Embryonic facial prominence (tissue), 1 donor: ENCODE measurements around the gene CDC23.
"Not testable (repeated sequence)": the region's sequence is repeated elsewhere in the genome, so short reads cannot be mapped to it uniquely, and the experiment has no call there.

Source experiments
- DNase-seq: peaks from one replicate; pipeline ENCODE4 v3.0.0-alpha.2; 2016; ENCODE audit errors: extremely low spot score

CDC23 gene

GRCh38 chr5:138213161-138214029 is at the start of gene CDC23:
Gene CDC23, minus strand, starts transcription at chr5:138213323. Its CDS starts 11 bp downstream, at chr5:138213312.
- DNase-seq, result peak; percentile 93

- DNase-seq, result no peak
These were observed 45.7 kb upstream of the CDC23 start for GRCh38 chr5:138258704-138259292.

GRCh38 chr5:138257583-138257982 is 44.5 kb upstream of the CDC23 start:
- DNase-seq, result no peak

GRCh38 chr5:138252944-138253343 is 39.8 kb upstream of the CDC23 start:
- no peak for DNase-seq

- not testable (repeated sequence) for DNase-seq
These were observed 34.7 kb upstream of the CDC23 start for GRCh38 chr5:138247800-138248199.

GRCh38 chr5:138246822-138247221 is 33.7 kb upstream of the CDC23 start:
- no peak for DNase-seq

- DNase-seq, result no peak
These were observed 33.2 kb upstream of the CDC23 start for GRCh38 chr5:138246334-138246733.

- no peak for DNase-seq
These were observed 32.6 kb upstream of the CDC23 start for GRCh38 chr5:138245717-138246116.

- DNase-seq, result no peak
These were observed 30.7 kb upstream of the CDC23 start for GRCh38 chr5:138243794-138244193.

- DNase-seq, result no peak
These were observed 28.8 kb upstream of the CDC23 start for GRCh38 chr5:138241688-138242571.

GRCh38 chr5:138240650-138241385 is 27.7 kb upstream of the CDC23 start:
- no peak for DNase-seq

GRCh38 chr5:138238034-138238433 is 24.9 kb upstream of the CDC23 start:
- DNase-seq, result no peak

- no peak for DNase-seq
These were observed 21.5 kb upstream of the CDC23 start for GRCh38 chr5:138234651-138235050.

GRCh38 chr5:138233280-138233679 is 20.2 kb upstream of the CDC23 start:
- DNase-seq, result no peak

- no peak for DNase-seq
These were observed 18.0 kb upstream of the CDC23 start for GRCh38 chr5:138230981-138231589.

GRCh38 chr5:138230261-138230660 is 17.1 kb upstream of the CDC23 start:
- DNase-seq, result no peak

- DNase-seq, result no peak
These were observed 16.3 kb upstream of the CDC23 start for GRCh38 chr5:138229387-138229786.

- no peak for DNase-seq
These were observed 13.8 kb upstream of the CDC23 start for GRCh38 chr5:138226910-138227309.

GRCh38 chr5:138224712-138225111 is 11.6 kb upstream of the CDC23 start:
- no peak for DNase-seq

- DNase-seq, result no peak
These were observed 10.4 kb upstream of the CDC23 start for GRCh38 chr5:138223532-138223931.

- no peak for DNase-seq
These were observed 3.7 kb upstream of the CDC23 start for GRCh38 chr5:138216799-138217198.
